ENCODE results near the gene TWF2. TPM values are rescaled to one million over a fixed set of nuclear protein-coding genes. Genes with fewer than 3 reads are reported as not detected.

Gene TWF2
- total RNA-seq, 5 donors from 2014 or later (not counting 1 experiment from before 2014, with no cell fraction given): 49.8 to 99.9 (median 88.3) TPM

- peaks cover 14 to 43% of the 10 kb centered on the region in 2 donors for H3K36me3 ChIP-seq (ENCODE audit: control insufficient read depth in 2 of 2, extremely low read depth in 1 of 2, insufficient read depth in 1 of 2, low read length in 1 of 2)
- Mint-ChIP-seq H3K27ac (peak overlapping the region; percentile 92 to 97), H3K4me3 (peak overlapping the region; percentile 78 to 82 (median 82)), H3K36me3 (peaks cover 21% of the 10 kb centered on the region), H3K27me3 (no peaks in the 10 kb centered on the region), H3K9me3 (no peaks in the 10 kb centered on the region), H3K4me1 (peaks cover 82 to 85% (median 83%) of the 10 kb centered on the region in 3 donors)
- 28% methylated on average over 6 of the region's 14 CpGs for WGBS (ENCODE audit: insufficient coverage)
- DNase-seq (peak in 2 of 35 experiments; percentile 23 to 38), ATAC-seq (replicated peaks in 1 of 4) (no peak)
- H3K27me3 ChIP-seq (replicated peaks in 1 of 2; ENCODE audit: control insufficient read depth in 2 of 2, extremely low read depth in 1 of 2, insufficient read depth in 2 of 2, low read length in 1 of 2): no peaks in the 10 kb centered on the region
- H3K4me1 ChIP-seq (ENCODE audit: control insufficient read depth in 1 of 2, extremely low read depth in 1 of 2, insufficient read depth in 2 of 2, low read length in 2 of 2): peaks cover 37 to 81% of the 10 kb centered on the region in 2 experiments
- ChIA-PET CTCF (interaction anchor here in 1 of 2 donors (0.6 kb wide), 1 partner anchor 33 kb away, joined by 5 read pairs; no protein-coding TSS in a partner anchor), POLR2A (interaction anchor here in 1 of 2 donors (1.1 kb wide), 1 partner anchor 31 kb away, joined by 4 read pairs; the partner anchor contains the start of gene WDR82)
- peak overlapping the region; percentile 89 for H3K27ac ChIP-seq (ENCODE audit: low read length)
- H3K4me3 ChIP-seq (ENCODE audit: control insufficient read depth in 1 of 2, extremely low read depth in 1 of 2, low read length in 1 of 2): peak overlapping the region; percentile 81 to 88
- H3K9me3 ChIP-seq: no peaks in the 10 kb centered on the region
Measured at GRCh38 chr3:52246728-52247408, 7.9 kb upstream of the TWF2 start.

DNA sequence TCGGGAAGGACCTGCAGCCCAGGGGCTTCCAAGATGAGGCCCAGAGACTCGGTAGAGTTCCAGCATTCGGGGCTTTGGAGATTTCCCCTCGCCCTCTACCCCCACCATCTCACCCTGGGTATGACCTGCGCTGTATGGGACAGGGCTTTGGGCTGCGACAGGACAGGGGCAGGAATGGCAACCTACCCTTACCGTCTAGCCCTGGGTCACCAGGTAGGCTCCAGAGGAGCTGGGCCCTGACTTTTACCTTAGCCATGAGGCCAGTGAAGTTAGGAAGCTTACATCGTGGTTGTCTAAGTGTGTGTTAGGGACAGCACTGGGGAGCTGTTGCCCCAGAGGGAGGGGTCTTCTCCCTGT, 7.3 kb upstream of the TWF2 start:
- peak overlapping the region; percentile 92 to 97 for H3K27ac Mint-ChIP-seq
- CTCF ChIA-PET: no interaction called here

GRCh38 chr3:52245322-52246263, 6.6 kb upstream of the TWF2 start, which contains the start of gene PPM1M:
PPM1M (plus strand) TSS chr3:52245759; CDS start chr3:52245825, 66 bp downstream.
- Mint-ChIP-seq H3K4me3 (peak within 1 kb of the TSS; percentile 78 to 82 (median 82)), H3K4me1 (peaks cover 87 to 89% (median 88%) of the 10 kb centered on the region in 3 donors), H3K9me3 (no peaks in the 10 kb centered on the region), H3K27ac (peak within 1 kb of the TSS; percentile 92 to 97), H3K27me3 (no peaks in the 10 kb centered on the region), H3K36me3 (peaks cover 21% of the 10 kb centered on the region)
- ATAC-seq (replicated peaks in 1 of 4): peak; percentile 72 to 77 (median 74)
- POLR2A ChIA-PET: interaction anchor here in 1 of 2 donors (0.7 to 1.1 kb wide), 2 partner anchors 26 to 32 kb away, joined by 4 to 5 read pairs; partner anchors contain the start of gene WDR82
- H3K9me3 ChIP-seq: no peaks in the 10 kb centered on the region
- H3K4me3 ChIP-seq (ENCODE audit: control insufficient read depth in 1 of 2, extremely low read depth in 1 of 2, low read length in 1 of 2): peak within 1 kb of the TSS; percentile 81 to 88
- H3K4me1 ChIP-seq (ENCODE audit: control insufficient read depth in 1 of 2, extremely low read depth in 1 of 2, insufficient read depth in 2 of 2, low read length in 2 of 2): peaks cover 44 to 81% of the 10 kb centered on the region in 2 experiments
- H3K27ac ChIP-seq (ENCODE audit: low read length): peak within 1 kb of the TSS; percentile 94
- CTCF ChIA-PET: interaction anchor here in 1 of 2 donors (0.6 kb wide), 1 partner anchor 31 kb away, joined by 4 read pairs; no protein-coding TSS in a partner anchor
- DNase-seq: peak; percentile 31 to 85 (median 59)
- no peaks in the 10 kb centered on the region for H3K27me3 ChIP-seq (replicated peaks in 1 of 2; ENCODE audit: control insufficient read depth in 2 of 2, extremely low read depth in 1 of 2, insufficient read depth in 2 of 2, low read length in 1 of 2)
- WGBS (ENCODE audit: insufficient coverage): under 1% methylated on average over 83 of the region's 98 CpGs
- H3K36me3 ChIP-seq (ENCODE audit: control insufficient read depth in 2 of 2, extremely low read depth in 1 of 2, insufficient read depth in 1 of 2, low read length in 1 of 2): peaks cover 10 to 31% of the 10 kb centered on the region in 2 donors

More for the DNA sequence above, 7.3 kb upstream of the TWF2 start:
- 9% methylated on average over 4 of the region's 8 CpGs for whole genome bisulfite sequencing (ENCODE audit: insufficient coverage)
- no peaks in the 10 kb centered on the region for H3K27me3 Mint-ChIP-seq
- Histone ChIP-seq H3K9me3 (no peaks in the 10 kb centered on the region), H3K27me3 (replicated peaks in 1 of 2; ENCODE audit: control insufficient read depth in 2 of 2, extremely low read depth in 1 of 2, insufficient read depth in 2 of 2, low read length in 1 of 2) (no peaks in the 10 kb centered on the region), H3K4me3 (ENCODE audit: control insufficient read depth in 1 of 2, extremely low read depth in 1 of 2, low read length in 1 of 2) (peak overlapping the region; percentile 81 to 88), H3K36me3 (ENCODE audit: control insufficient read depth in 2 of 2, extremely low read depth in 1 of 2, insufficient read depth in 1 of 2, low read length in 1 of 2) (peaks cover 10 to 37% of the 10 kb centered on the region in 2 donors), H3K4me1 (ENCODE audit: control insufficient read depth in 1 of 2, extremely low read depth in 1 of 2, insufficient read depth in 2 of 2, low read length in 2 of 2) (peaks cover 38 to 81% of the 10 kb centered on the region in 2 experiments), H3K27ac (ENCODE audit: low read length) (peak overlapping the region; percentile 89)
- DNase-seq: peak in 3 of 35 experiments; percentile 24 to 37 (median 33)
- peak; percentile 13 to 17 (median 16) for ATAC-seq (replicated peaks in 1 of 4)
- H3K9me3 Mint-ChIP-seq: no peaks in the 10 kb centered on the region
- H3K4me3 Mint-ChIP-seq: peak overlapping the region; percentile 78 to 82 (median 82)
- H3K4me1 Mint-ChIP-seq: peaks cover 84 to 86% (median 85%) of the 10 kb centered on the region in 3 donors
- POLR2A ChIA-PET: interaction anchor here in 1 of 2 donors (0.7 to 1.1 kb wide), 2 partner anchors 25 to 32 kb away, joined by 4 to 5 read pairs; partner anchors contain the start of gene WDR82
- peaks cover 21% of the 10 kb centered on the region for H3K36me3 Mint-ChIP-seq

DNA sequence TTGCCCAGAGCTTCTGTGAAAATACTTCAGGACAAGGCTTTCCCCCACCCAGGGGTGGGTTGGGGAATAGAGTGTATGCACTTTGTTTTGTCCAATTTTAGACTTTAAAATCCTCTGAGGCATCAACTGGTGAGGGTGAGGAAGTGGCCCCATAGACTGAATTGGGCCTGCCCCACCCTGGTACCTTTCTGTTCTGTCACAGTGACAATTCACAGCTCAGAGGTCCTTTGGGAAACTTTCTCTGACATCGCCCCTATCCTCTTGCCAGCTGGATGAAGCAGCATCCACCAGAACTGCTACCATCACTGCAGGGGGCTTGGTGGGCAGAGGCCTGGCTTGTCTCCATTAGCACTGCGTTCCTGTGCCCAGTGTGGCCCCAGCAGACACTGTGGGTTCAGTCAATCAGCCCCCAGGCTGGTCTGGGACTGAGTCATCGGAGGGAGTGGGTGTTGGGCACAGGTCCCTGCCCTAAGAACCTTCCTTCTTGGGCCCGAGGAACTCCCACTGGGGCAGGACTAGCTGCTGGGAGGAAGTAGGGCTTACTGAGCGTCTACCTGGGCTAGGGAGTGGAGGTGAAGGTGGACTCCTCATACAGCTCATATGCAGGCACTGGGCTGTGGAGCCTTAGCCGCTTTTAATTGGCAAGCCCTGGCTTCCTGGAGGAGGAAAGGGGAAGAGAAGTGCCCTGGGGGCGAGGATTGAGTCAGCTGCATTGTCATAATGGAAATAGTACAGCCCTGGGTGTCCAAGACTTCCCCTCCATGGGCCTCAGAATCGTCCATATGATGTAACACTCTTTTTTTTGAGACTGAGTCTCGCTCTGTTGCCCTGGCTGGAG, 5.1 kb upstream of the TWF2 start:
- no peaks in the 10 kb centered on the region for H3K27me3 Mint-ChIP-seq
- peak in 5 of 35 experiments; percentile 2 to 41 (median 24) for DNase-seq
- no peaks in the 10 kb centered on the region for H3K9me3 Mint-ChIP-seq
- H3K4me1 Mint-ChIP-seq: peaks cover 82 to 87% (median 85%) of the 10 kb centered on the region in 3 donors
- H3K27ac Mint-ChIP-seq: peak overlapping the region; percentile 92
- H3K36me3 Mint-ChIP-seq: peaks cover 15% of the 10 kb centered on the region
- Histone ChIP-seq H3K9me3 (no peaks in the 10 kb centered on the region), H3K36me3 (ENCODE audit: control insufficient read depth in 2 of 2, extremely low read depth in 1 of 2, insufficient read depth in 1 of 2, low read length in 1 of 2) (peaks cover 3 to 17% of the 10 kb centered on the region in 2 donors), H3K4me1 (ENCODE audit: control insufficient read depth in 1 of 2, extremely low read depth in 1 of 2, insufficient read depth in 2 of 2, low read length in 2 of 2) (peaks cover 47 to 80% of the 10 kb centered on the region in 2 experiments), H3K27me3 (replicated peaks in 1 of 2; ENCODE audit: control insufficient read depth in 2 of 2, extremely low read depth in 1 of 2, insufficient read depth in 2 of 2, low read length in 1 of 2) (no peaks in the 10 kb centered on the region), H3K4me3 (ENCODE audit: control insufficient read depth in 1 of 2, extremely low read depth in 1 of 2, low read length in 1 of 2) (no peak overlapping the region), H3K27ac (ENCODE audit: low read length) (peak overlapping the region; percentile 94)
- 53% methylated on average over 4 of the region's 9 CpGs for WGBS (ENCODE audit: insufficient coverage)
- CTCF ChIA-PET: interaction anchor here in 1 of 2 donors (0.6 kb wide), 1 partner anchor 25 kb away, joined by 3 read pairs; no protein-coding TSS in a partner anchor
- ATAC-seq (replicated peaks in 1 of 4): no peak
- POLR2A ChIA-PET: interaction anchor here (0.8 to 1.3 kb wide), 2 partner anchors 9 to 10 kb away, joined by 3 to 7 read pairs; no protein-coding TSS in a partner anchor
- peak overlapping the region; percentile 72 to 82 (median 77) for H3K4me3 Mint-ChIP-seq

- WGBS (ENCODE audit: insufficient coverage): 83% methylated on average over 1 of the region's 1 CpG
- Mint-ChIP-seq H3K4me1 (peaks cover 76 to 82% (median 79%) of the 10 kb centered on the region in 3 donors), H3K4me3 (peak overlapping the region in 1 of 3 donors; percentile 97), H3K27me3 (no peaks in the 10 kb centered on the region), H3K9me3 (no peaks in the 10 kb centered on the region), H3K27ac (peak overlapping the region; percentile 83 to 86), H3K36me3 (peaks cover 2% of the 10 kb centered on the region)
- Histone ChIP-seq H3K4me1 (ENCODE audit: control insufficient read depth in 1 of 2, extremely low read depth in 1 of 2, insufficient read depth in 2 of 2, low read length in 2 of 2) (peaks cover 53 to 75% of the 10 kb centered on the region in 2 experiments), H3K27me3 (replicated peaks in 1 of 2; ENCODE audit: control insufficient read depth in 2 of 2, extremely low read depth in 1 of 2, insufficient read depth in 2 of 2, low read length in 1 of 2) (no peaks in the 10 kb centered on the region), H3K36me3 (ENCODE audit: control insufficient read depth in 2 of 2, extremely low read depth in 1 of 2, insufficient read depth in 1 of 2, low read length in 1 of 2) (peaks cover 0 to 2% of the 10 kb centered on the region in 2 donors), H3K4me3 (ENCODE audit: control insufficient read depth in 1 of 2, extremely low read depth in 1 of 2, low read length in 1 of 2) (no peak overlapping the region), H3K9me3 (no peaks in the 10 kb centered on the region), H3K27ac (ENCODE audit: low read length) (peak overlapping the region; percentile 5)
- no peak for DNase-seq
- POLR2A ChIA-PET: interaction anchor here in 1 of 2 donors (0.7 kb wide), 2 partner anchors 20 to 1998 kb away, joined by 3 to 4 read pairs; no protein-coding TSS in a partner anchor
- no peak for ATAC-seq (replicated peaks in 1 of 4)
- CTCF ChIA-PET: interaction anchor here in 1 of 2 donors (1.1 kb wide), 1 partner anchor 97 kb away, joined by 3 read pairs; no protein-coding TSS in a partner anchor
Measured at GRCh38 chr3:52242039-52242438, 3.1 kb upstream of the TWF2 start.
